ENCODE results near the gene CRYAA.
"Not testable (repeated sequence)": the region's sequence is repeated elsewhere in the genome, so short reads cannot be mapped to it uniquely, and the experiment has no call there.

DNA sequence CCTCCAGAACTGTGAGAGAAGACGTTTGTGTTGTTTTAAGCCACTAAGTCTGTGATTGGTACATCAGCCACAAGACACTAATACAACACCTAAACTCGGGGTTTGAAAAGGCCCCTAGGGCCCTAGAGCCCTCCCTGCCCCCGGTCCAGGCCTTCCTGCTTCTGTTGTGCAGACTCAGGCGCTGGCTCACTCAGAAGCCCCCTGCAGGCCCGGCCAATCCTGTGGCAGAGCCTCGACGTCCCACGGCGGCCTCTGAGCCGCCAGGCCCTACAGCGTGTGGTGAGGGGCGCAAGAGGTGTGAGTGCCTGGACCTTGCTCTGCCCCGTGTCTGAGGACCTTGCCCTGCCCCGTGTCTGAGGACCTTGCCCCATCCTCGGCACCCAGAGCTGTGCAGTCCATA is 3.1 kb upstream of the CRYAA start:
- TF ChIP-seq, protein P1, sequence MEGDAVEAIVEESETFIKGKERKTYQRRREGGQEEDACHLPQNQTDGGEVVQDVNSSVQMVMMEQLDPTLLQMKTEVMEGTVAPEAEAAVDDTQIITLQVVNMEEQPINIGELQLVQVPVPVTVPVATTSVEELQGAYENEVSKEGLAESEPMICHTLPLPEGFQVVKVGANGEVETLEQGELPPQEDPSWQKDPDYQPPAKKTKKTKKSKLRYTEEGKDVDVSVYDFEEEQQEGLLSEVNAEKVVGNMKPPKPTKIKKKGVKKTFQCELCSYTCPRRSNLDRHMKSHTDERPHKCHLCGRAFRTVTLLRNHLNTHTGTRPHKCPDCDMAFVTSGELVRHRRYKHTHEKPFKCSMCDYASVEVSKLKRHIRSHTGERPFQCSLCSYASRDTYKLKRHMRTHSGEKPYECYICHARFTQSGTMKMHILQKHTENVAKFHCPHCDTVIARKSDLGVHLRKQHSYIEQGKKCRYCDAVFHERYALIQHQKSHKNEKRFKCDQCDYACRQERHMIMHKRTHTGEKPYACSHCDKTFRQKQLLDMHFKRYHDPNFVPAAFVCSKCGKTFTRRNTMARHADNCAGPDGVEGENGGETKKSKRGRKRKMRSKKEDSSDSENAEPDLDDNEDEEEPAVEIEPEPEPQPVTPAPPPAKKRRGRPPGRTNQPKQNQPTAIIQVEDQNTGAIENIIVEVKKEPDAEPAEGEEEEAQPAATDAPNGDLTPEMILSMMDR (IDR thresholded peaks at IDR 0.05), result not testable (repeated sequence)
- TF ChIP-seq POLR2A (IDR thresholded peaks at IDR 0.05), result not testable (repeated sequence)

Measured in testis (tissue), 2 donors.